GM12801 (cell line): Measurements from ENCODE around the gene EYA4.

ENCODE experiments used
- CTCF ChIP-seq: IDR thresholded peaks from one replicate; pipeline ENCODE4 v1.5.1; 2011; ENCODE audit warnings: control low read depth; ENCODE audit not compliant: insufficient read length; ENCODE audit errors: extremely low read depth

The EYA4 gene

GRCh38 chr6:133333852-133334251 is 92.7 kb downstream of the EYA4 start:
- no peak for TF ChIP-seq CTCF

- TF ChIP-seq CTCF: no peak
Observed at GRCh38 chr6:133337308-133337707, 96.2 kb downstream of the EYA4 start.

GRCh38 chr6:133339543-133340384 is 98.6 kb downstream of the EYA4 start:
- TF ChIP-seq CTCF: no peak

- no peak for TF ChIP-seq CTCF
Observed at GRCh38 chr6:133340557-133340956, 99.4 kb downstream of the EYA4 start.

- TF ChIP-seq CTCF: no peak
Observed at GRCh38 chr6:133341607-133342158, 100.5 kb downstream of the EYA4 start.

- TF ChIP-seq CTCF: no peak
Observed at GRCh38 chr6:133343220-133343619, 102.1 kb downstream of the EYA4 start.

GRCh38 chr6:133348846-133349245 is 107.7 kb downstream of the EYA4 start:
- TF ChIP-seq CTCF: no peak
